ENCODE data around the gene TMEM145.

TMEM145 gene

GRCh38 chr19:42369433-42370067 is 56.4 kb downstream of the TMEM145 start:
- ATAC-seq = no peak
- TF ChIP-seq GLIS3 (CRISPR knock-in tag; IDR thresholded peaks at IDR 0.05) (no peak), OSR1 (CRISPR knock-in tag; IDR thresholded peaks at IDR 0.05) (no peak), ZC3H10 (CRISPR knock-in tag; IDR thresholded peaks at IDR 0.05) (no peak), PPARA (CRISPR knock-in tag; IDR thresholded peaks at IDR 0.05; ENCODE audit: borderline replicate concordance) (no peak), ZFP30 (CRISPR knock-in tag; IDR thresholded peaks at IDR 0.05) (no peak), ISL1 (CRISPR knock-in tag; IDR thresholded peaks at IDR 0.05) (no peak), RARB (CRISPR knock-in tag; IDR thresholded peaks at IDR 0.05) (no peak), POU6F1 (CRISPR knock-in tag; IDR thresholded peaks at IDR 0.05; ENCODE audit: borderline replicate concordance, low read depth) (no peak), ARNTL (CRISPR knock-in tag; IDR thresholded peaks at IDR 0.05; ENCODE audit: borderline replicate concordance, low read depth) (no peak), TCF4 (CRISPR knock-in tag; IDR thresholded peaks at IDR 0.05; ENCODE audit: borderline replicate concordance) (no peak), SNAI2 (CRISPR knock-in tag; IDR thresholded peaks at IDR 0.05) (no peak), ZNF8 (CRISPR knock-in tag; IDR thresholded peaks at IDR 0.05) (no peak), ZFP3 (CRISPR knock-in tag; IDR thresholded peaks at IDR 0.05) (no peak), TOX (CRISPR knock-in tag; IDR thresholded peaks at IDR 0.05; ENCODE audit: borderline replicate concordance) (no peak)

- ATAC-seq = no peak
- TF ChIP-seq OSR1 (CRISPR knock-in tag; IDR thresholded peaks at IDR 0.05) (no peak), ZNF70 (CRISPR knock-in tag; IDR thresholded peaks at IDR 0.05) (no peak), PPARA (CRISPR knock-in tag; IDR thresholded peaks at IDR 0.05; ENCODE audit: borderline replicate concordance) (no peak), ARNTL (CRISPR knock-in tag; IDR thresholded peaks at IDR 0.05; ENCODE audit: borderline replicate concordance, low read depth) (no peak)
Observed at GRCh38 chr19:42370068-42370520, 57.0 kb downstream of the TMEM145 start.

- ATAC-seq = no peak
- TF ChIP-seq ZNF8 (CRISPR knock-in tag; IDR thresholded peaks at IDR 0.05) (no peak), POU6F1 (CRISPR knock-in tag; IDR thresholded peaks at IDR 0.05; ENCODE audit: borderline replicate concordance, low read depth) (no peak), GLIS3 (CRISPR knock-in tag; IDR thresholded peaks at IDR 0.05) (no peak), CREB5 (CRISPR knock-in tag; IDR thresholded peaks at IDR 0.05; ENCODE audit: low read depth) (no peak), ESRRG (CRISPR knock-in tag; IDR thresholded peaks at IDR 0.05) (no peak), ZFP3 (CRISPR knock-in tag; IDR thresholded peaks at IDR 0.05) (no peak), RARB (CRISPR knock-in tag; IDR thresholded peaks at IDR 0.05) (no peak), TSHZ2 (CRISPR knock-in tag; IDR thresholded peaks at IDR 0.05) (no peak), ZC3H10 (CRISPR knock-in tag; IDR thresholded peaks at IDR 0.05) (no peak), ZNF565 (CRISPR knock-in tag; conservative IDR thresholded peaks at IDR 0.05; ENCODE audit: low read depth) (no peak), TCF4 (CRISPR knock-in tag; IDR thresholded peaks at IDR 0.05; ENCODE audit: borderline replicate concordance) (no peak), ZNF70 (CRISPR knock-in tag; IDR thresholded peaks at IDR 0.05) (no peak), PPARA (CRISPR knock-in tag; IDR thresholded peaks at IDR 0.05; ENCODE audit: borderline replicate concordance) (no peak), SNAI2 (CRISPR knock-in tag; IDR thresholded peaks at IDR 0.05) (no peak)
Observed at GRCh38 chr19:42370626-42371175, 57.6 kb downstream of the TMEM145 start.
